ENCODE data around the gene CASK. TPM values are rescaled to one million over a fixed set of nuclear protein-coding genes. Genes with fewer than 3 reads are reported as not detected.

CASK gene
- total RNA-seq, 1 experiment from 2014 or later, result 163 TPM

DNA sequence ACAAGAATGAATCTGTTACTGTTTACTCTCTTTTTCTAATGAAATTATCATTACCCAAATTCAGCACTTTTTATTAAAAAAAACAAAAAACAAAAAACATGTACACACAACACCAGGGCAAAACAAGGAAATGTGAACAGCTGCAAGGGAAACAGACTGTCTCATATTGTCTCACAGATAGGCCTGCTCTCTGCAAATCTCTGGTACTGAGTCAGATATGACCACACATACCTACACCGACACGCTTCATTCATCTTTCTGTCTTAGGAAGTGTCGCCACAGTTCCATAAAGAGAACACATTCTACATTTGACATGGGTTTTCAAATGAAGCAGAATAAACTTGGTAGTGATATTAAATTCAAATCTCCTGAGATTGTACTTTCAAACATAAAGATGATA, 326.8 kb downstream of the CASK start:
- CTCF ChIA-PET, result no interaction called here
- H3K27me3 ChIP-seq (replicated peaks; ENCODE audit: control insufficient read depth, insufficient read depth, low read length), result no peaks in the 10 kb centered on the region
- no peaks in the 10 kb centered on the region for H3K27me3 Mint-ChIP-seq (ENCODE audit: insufficient read depth, unreplicated experiment)
- no TSS peak for BruUV-seq (replicated peaks)
- H3K36me3 Mint-ChIP-seq (ENCODE audit: insufficient read depth, unreplicated experiment), result peaks cover 6% of the 10 kb centered on the region
- POLR2A ChIA-PET, result no interaction called here
- no peak overlapping the region for H3K4me3 Mint-ChIP-seq (ENCODE audit: unreplicated experiment)
- no peaks in the 10 kb centered on the region for H3K9me3 ChIP-seq
- TF ChIP-seq, protein P1, sequence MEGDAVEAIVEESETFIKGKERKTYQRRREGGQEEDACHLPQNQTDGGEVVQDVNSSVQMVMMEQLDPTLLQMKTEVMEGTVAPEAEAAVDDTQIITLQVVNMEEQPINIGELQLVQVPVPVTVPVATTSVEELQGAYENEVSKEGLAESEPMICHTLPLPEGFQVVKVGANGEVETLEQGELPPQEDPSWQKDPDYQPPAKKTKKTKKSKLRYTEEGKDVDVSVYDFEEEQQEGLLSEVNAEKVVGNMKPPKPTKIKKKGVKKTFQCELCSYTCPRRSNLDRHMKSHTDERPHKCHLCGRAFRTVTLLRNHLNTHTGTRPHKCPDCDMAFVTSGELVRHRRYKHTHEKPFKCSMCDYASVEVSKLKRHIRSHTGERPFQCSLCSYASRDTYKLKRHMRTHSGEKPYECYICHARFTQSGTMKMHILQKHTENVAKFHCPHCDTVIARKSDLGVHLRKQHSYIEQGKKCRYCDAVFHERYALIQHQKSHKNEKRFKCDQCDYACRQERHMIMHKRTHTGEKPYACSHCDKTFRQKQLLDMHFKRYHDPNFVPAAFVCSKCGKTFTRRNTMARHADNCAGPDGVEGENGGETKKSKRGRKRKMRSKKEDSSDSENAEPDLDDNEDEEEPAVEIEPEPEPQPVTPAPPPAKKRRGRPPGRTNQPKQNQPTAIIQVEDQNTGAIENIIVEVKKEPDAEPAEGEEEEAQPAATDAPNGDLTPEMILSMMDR (IDR thresholded peaks at IDR 0.05; ENCODE audit: insufficient read depth in 1 of 2, low read depth in 1 of 2, low read length in 1 of 2, severe bottlenecking in 1 of 2, unreplicated experiment in 1 of 2), result no peak
- no peaks in the 10 kb centered on the region for H3K9me3 Mint-ChIP-seq (ENCODE audit: unreplicated experiment)
- H3K4me3 ChIP-seq (ENCODE audit: low read depth, low read length), result no peak overlapping the region
- no peaks in the 10 kb centered on the region for H3K36me3 ChIP-seq (ENCODE audit: control insufficient read depth, insufficient read depth, low read length)
- no peaks in the 10 kb centered on the region for H3K4me1 Mint-ChIP-seq (ENCODE audit: low read depth, unreplicated experiment)
- DNase-seq, result no peak
- H3K27ac Mint-ChIP-seq (ENCODE audit: unreplicated experiment), result no peak overlapping the region
- intact Hi-C loops (cut with micrococcal nuclease; ENCODE audit: unreplicated experiment), result no loop called here
- H3K4me1 ChIP-seq, result no peaks in the 10 kb centered on the region; the same call in 1 of the 2 replicates

DNA sequence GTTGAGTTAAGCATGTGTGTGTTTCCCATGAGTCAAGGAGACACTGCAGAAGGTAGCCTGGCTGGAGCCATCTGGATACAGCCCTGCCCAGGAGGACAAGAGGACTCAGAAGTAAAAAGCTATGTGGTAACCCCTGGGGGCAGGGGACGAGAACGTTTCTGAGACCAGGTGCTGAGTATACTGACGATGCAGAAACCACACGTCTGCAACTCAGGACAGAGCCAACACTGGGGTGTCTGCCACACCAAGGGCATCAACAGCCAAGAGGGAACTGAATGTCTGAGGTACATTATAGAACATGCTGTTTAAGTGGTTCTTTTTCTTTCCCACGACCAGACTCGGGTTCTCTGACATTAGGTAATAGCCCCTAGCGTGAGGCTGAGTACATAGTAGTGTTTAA, 328.7 kb downstream of the CASK start:
- POLR2A ChIA-PET, result no interaction called here

DNA sequence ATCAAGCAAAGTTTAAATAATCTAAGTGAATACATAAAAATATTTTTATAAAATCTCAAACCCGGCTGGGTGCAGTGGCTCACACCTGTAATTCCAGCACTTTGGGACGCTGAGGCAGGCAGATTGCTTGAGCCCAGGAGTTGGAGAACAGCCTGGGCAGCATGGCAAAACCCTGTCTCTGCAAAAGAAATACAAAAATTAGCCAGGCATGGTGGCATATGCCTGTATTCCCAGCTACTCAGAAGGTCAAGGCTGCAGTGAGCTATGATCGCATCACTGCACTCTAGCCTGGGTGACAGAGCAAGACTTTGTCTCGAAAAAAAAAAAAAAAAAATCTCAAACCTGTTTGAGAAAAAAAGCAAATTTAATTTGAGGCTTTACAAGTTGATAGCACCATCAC, 331.4 kb downstream of the CASK start:
- Histone ChIP-seq H3K4me3 (ENCODE audit: low read depth, low read length) (no peak overlapping the region), H3K9me3 (no peaks in the 10 kb centered on the region), H3K4me1 (no peaks in the 10 kb centered on the region), H3K27me3 (replicated peaks; ENCODE audit: control insufficient read depth, insufficient read depth, low read length) (no peaks in the 10 kb centered on the region), H3K36me3 (ENCODE audit: control insufficient read depth, insufficient read depth, low read length) (no peaks in the 10 kb centered on the region)
- Mint-ChIP-seq H3K36me3 (ENCODE audit: insufficient read depth, unreplicated experiment) (no peaks in the 10 kb centered on the region), H3K27me3 (ENCODE audit: insufficient read depth, unreplicated experiment) (no peaks in the 10 kb centered on the region), H3K27ac (ENCODE audit: unreplicated experiment) (no peak overlapping the region), H3K9me3 (ENCODE audit: unreplicated experiment) (no peaks in the 10 kb centered on the region), H3K4me3 (ENCODE audit: unreplicated experiment) (no peak overlapping the region), H3K4me1 (ENCODE audit: low read depth, unreplicated experiment) (no peaks in the 10 kb centered on the region)
- TF ChIP-seq, protein P1 (IDR thresholded peaks at IDR 0.05; ENCODE audit: insufficient read depth in 1 of 2, low read depth in 1 of 2, low read length in 1 of 2, severe bottlenecking in 1 of 2, unreplicated experiment in 1 of 2), result no peak
- intact Hi-C loops (cut with micrococcal nuclease; ENCODE audit: unreplicated experiment), result no loop called here
- ChIA-PET POLR2A (no interaction called here), CTCF (no interaction called here)
- no peak for DNase-seq
- BruUV-seq (replicated peaks), result no TSS peak

More for the DNA sequence above, 328.7 kb downstream of the CASK start:
- TF ChIP-seq, protein P1 (IDR thresholded peaks at IDR 0.05; ENCODE audit: insufficient read depth in 1 of 2, low read depth in 1 of 2, low read length in 1 of 2, severe bottlenecking in 1 of 2, unreplicated experiment in 1 of 2), result no peak
- CTCF ChIA-PET, result no interaction called here
- no peak for DNase-seq
- Mint-ChIP-seq H3K9me3 (ENCODE audit: unreplicated experiment) (no peaks in the 10 kb centered on the region), H3K4me3 (ENCODE audit: unreplicated experiment) (no peak overlapping the region), H3K36me3 (ENCODE audit: insufficient read depth, unreplicated experiment) (no peaks in the 10 kb centered on the region), H3K27ac (ENCODE audit: unreplicated experiment) (no peak overlapping the region), H3K4me1 (ENCODE audit: low read depth, unreplicated experiment) (no peaks in the 10 kb centered on the region), H3K27me3 (ENCODE audit: insufficient read depth, unreplicated experiment) (no peaks in the 10 kb centered on the region)
- no TSS peak for BruUV-seq (replicated peaks)
- no peak overlapping the region for H3K4me3 ChIP-seq (ENCODE audit: low read depth, low read length)
- H3K27me3 ChIP-seq (replicated peaks; ENCODE audit: control insufficient read depth, insufficient read depth, low read length), result no peaks in the 10 kb centered on the region
- H3K4me1 ChIP-seq, result no peaks in the 10 kb centered on the region
- intact Hi-C loops (cut with micrococcal nuclease; ENCODE audit: unreplicated experiment), result no loop called here
- no peaks in the 10 kb centered on the region for H3K36me3 ChIP-seq (ENCODE audit: control insufficient read depth, insufficient read depth, low read length)
- H3K9me3 ChIP-seq, result no peaks in the 10 kb centered on the region
